Thoracic aorta (tissue), 2 donors: ENCODE measurements around the gene CRYGA. TPM values are rescaled to one million over a fixed set of nuclear protein-coding genes. Genes with fewer than 3 reads are reported as not detected.

Source experiments
- ATAC-seq: fragments of 150-250 bp; one replicate; pipeline ENCODE4 v1.8.0; 2017; ENCODE audit warnings: low read depth; ENCODE audit not compliant: insufficient number of reproducible peaks, low FRiP score
- DNase-seq: peaks from one replicate; pipeline ENCODE4 v3.0.0-alpha.2; 2020; ENCODE audit warnings: low spot score
- H3K27ac ChIP-seq, 2 donors: fragments of 200-600 bp; sonication (generic); 1 replicate in 1 of 2; 2 replicates in 1 of 2; pipeline ENCODE4 v1.5.1; 2016; ENCODE audit warnings: mild to moderate bottlenecking in 2 of 2, moderate library complexity in 2 of 2
- H3K27me3 ChIP-seq: fragments of 200-600 bp; sonication (generic); replicated peaks from 2 replicates; pipeline ENCODE4 v1.6.0; 2016; ENCODE audit warnings: mild to moderate bottlenecking; ENCODE audit not compliant: insufficient read depth
- H3K36me3 ChIP-seq: fragments of 200-600 bp; sonication (generic); one replicate; pipeline ENCODE4 v1.5.1; 2016
- H3K4me1 ChIP-seq, 2 donors: fragments of 200-600 bp; sonication (generic); 1 replicate in 1 of 2; 2 replicates in 1 of 2; pipeline versions ENCODE4 v1.5.1 to v1.6.0; 2016; ENCODE audit warnings: low read depth in 2 of 2, mild to moderate bottlenecking in 1 of 2; ENCODE audit not compliant: control insufficient read depth in 1 of 2
- H3K4me3 ChIP-seq: fragments of 200-600 bp; sonication (generic); 2 replicates; pipeline ENCODE4 v1.5.1; 2016; ENCODE audit warnings: mild to moderate bottlenecking
- H3K9me3 ChIP-seq: fragments of 200-600 bp; sonication (generic); 2 replicates; pipeline ENCODE4 v1.5.1; 2016
- CTCF ChIP-seq: fragments of 200-600 bp; sonication (generic); IDR thresholded peaks from one replicate; pipeline ENCODE4 v1.5.1; 2019; ENCODE audit warnings: antibody characterized with exemption
- total RNA-seq, 2 donors: library from RNA; depleted of rRNA; stranded (reverse); fragments of >200 nt; gene quantifications; one replicate each; pipeline versions ENCODE4 v1.1.0 to v1.2.3, GENCODE V29; 2016

CRYGA gene
- total RNA-seq, result not detected

GRCh38 chr2:208163489-208163888, at the start of gene CRYGA:
CRYGA (minus strand) TSS chr2:208163589; CDS start chr2:208163556, 33 bp downstream.
- H3K36me3 ChIP-seq, result no peaks in the 10 kb centered on the region
- no peak within 1 kb of the TSS for H3K4me3 ChIP-seq
- no peaks in the 10 kb centered on the region for H3K9me3 ChIP-seq
- H3K27me3 ChIP-seq, result no peaks in the 10 kb centered on the region
- H3K4me1 ChIP-seq, result no peaks in the 10 kb centered on the region
- ATAC-seq, result no peak
- no peak for DNase-seq
- no peak for TF ChIP-seq CTCF
- no peak within 1 kb of the TSS for H3K27ac ChIP-seq

GRCh38 chr2:208210688-208211451, 47.5 kb upstream of the CRYGA start:
- H3K36me3 ChIP-seq, result no peaks in the 10 kb centered on the region
- TF ChIP-seq CTCF, result no peak
- ATAC-seq (no peak), DNase-seq (no peak)
- no peaks in the 10 kb centered on the region for H3K4me1 ChIP-seq
- no peak overlapping the region for H3K4me3 ChIP-seq
- no peak overlapping the region for H3K27ac ChIP-seq
- H3K27me3 ChIP-seq, result no peaks in the 10 kb centered on the region
- H3K9me3 ChIP-seq, result no peaks in the 10 kb centered on the region

GRCh38 chr2:208208335-208209085, 45.1 kb upstream of the CRYGA start:
- no peak for ATAC-seq
- DNase-seq, result no peak
- no peaks in the 10 kb centered on the region for H3K9me3 ChIP-seq
- no peak overlapping the region for H3K4me3 ChIP-seq
- H3K27me3 ChIP-seq, result no peaks in the 10 kb centered on the region
- H3K27ac ChIP-seq, result no peak overlapping the region
- H3K4me1 ChIP-seq, result no peaks in the 10 kb centered on the region
- TF ChIP-seq CTCF, result no peak
- H3K36me3 ChIP-seq, result no peaks in the 10 kb centered on the region

GRCh38 chr2:208207769-208208168, 44.4 kb upstream of the CRYGA start:
- no peaks in the 10 kb centered on the region for H3K36me3 ChIP-seq
- ATAC-seq (no peak), DNase-seq (no peak)
- no peak overlapping the region for H3K27ac ChIP-seq
- no peaks in the 10 kb centered on the region for H3K9me3 ChIP-seq
- H3K27me3 ChIP-seq, result no peaks in the 10 kb centered on the region
- no peak for TF ChIP-seq CTCF
- no peaks in the 10 kb centered on the region for H3K4me1 ChIP-seq
- no peak overlapping the region for H3K4me3 ChIP-seq

- Histone ChIP-seq H3K4me3 (no peak overlapping the region), H3K4me1 (no peaks in the 10 kb centered on the region), H3K36me3 (no peaks in the 10 kb centered on the region), H3K27me3 (no peaks in the 10 kb centered on the region), H3K9me3 (no peaks in the 10 kb centered on the region), H3K27ac (no peak overlapping the region)
- DNase-seq (no peak), ATAC-seq (no peak)
- no peak for TF ChIP-seq CTCF
Measured at GRCh38 chr2:208204166-208204565, 40.8 kb upstream of the CRYGA start.
